ENCODE results near the gene LDHA.

DNA sequence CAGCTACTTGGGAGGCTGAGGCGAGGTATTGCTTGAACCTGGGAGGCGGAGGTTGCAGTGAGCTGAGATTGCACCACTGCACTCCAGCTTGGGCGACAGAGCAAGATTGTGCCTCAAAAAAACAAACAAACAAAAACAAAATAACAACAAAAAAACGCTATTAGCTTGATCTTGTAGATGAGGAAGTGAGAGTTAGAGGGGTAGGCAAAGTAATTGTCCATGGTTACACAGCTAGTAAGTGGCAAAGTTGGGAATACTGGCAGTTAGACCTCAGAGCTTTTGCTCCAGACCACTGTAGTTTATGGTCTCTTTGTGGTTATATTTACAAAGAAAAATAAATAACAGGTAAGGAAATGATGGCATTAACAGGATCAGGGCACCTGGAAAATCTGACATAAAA is 32.9 kb downstream of the LDHA start:
- TF ChIP-seq, protein P1, sequence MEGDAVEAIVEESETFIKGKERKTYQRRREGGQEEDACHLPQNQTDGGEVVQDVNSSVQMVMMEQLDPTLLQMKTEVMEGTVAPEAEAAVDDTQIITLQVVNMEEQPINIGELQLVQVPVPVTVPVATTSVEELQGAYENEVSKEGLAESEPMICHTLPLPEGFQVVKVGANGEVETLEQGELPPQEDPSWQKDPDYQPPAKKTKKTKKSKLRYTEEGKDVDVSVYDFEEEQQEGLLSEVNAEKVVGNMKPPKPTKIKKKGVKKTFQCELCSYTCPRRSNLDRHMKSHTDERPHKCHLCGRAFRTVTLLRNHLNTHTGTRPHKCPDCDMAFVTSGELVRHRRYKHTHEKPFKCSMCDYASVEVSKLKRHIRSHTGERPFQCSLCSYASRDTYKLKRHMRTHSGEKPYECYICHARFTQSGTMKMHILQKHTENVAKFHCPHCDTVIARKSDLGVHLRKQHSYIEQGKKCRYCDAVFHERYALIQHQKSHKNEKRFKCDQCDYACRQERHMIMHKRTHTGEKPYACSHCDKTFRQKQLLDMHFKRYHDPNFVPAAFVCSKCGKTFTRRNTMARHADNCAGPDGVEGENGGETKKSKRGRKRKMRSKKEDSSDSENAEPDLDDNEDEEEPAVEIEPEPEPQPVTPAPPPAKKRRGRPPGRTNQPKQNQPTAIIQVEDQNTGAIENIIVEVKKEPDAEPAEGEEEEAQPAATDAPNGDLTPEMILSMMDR (IDR thresholded peaks at IDR 0.05) = no peak
- TF ChIP-seq POLR2A (IDR thresholded peaks at IDR 0.05) = no peak
- TF ChIP-seq POLR2AphosphoS5 (IDR thresholded peaks at IDR 0.05) = no peak
- no peak for TF ChIP-seq EP300 (IDR thresholded peaks at IDR 0.05)

Measured in upper lobe of left lung (tissue), 4 donors.